SJCRH30 (cell line): ENCODE results near the gene FBXO11. TPM values are rescaled to one million over a fixed set of nuclear protein-coding genes. Genes with fewer than 3 reads are reported as not detected.

ENCODE experiments used
- DNase-seq, 2 experiments: peaks; one replicate each; pipeline ENCODE4 v3.0.0-alpha.2; 2015 to 2020
- H3K27ac ChIP-seq: fragments of 250-450 bp; sonication (Bioruptor Pico); 2 replicates; pipeline ENCODE4 v1.5.1; 2020; ENCODE audit warnings: mild to moderate bottlenecking, moderate library complexity
- H3K27me3 ChIP-seq: fragments of 250-450 bp; sonication (Bioruptor Pico); 2 replicates; pipeline ENCODE4 v1.5.1; 2020; ENCODE audit warnings: mild to moderate bottlenecking, moderate library complexity
- H3K36me3 ChIP-seq: fragments of 250-450 bp; sonication (Bioruptor Pico); 2 replicates; pipeline ENCODE4 v1.5.1; 2020; ENCODE audit warnings: mild to moderate bottlenecking, moderate library complexity
- H3K4me1 ChIP-seq: fragments of 250-450 bp; sonication (Bioruptor Pico); 2 replicates; pipeline ENCODE4 v1.5.1; 2020; ENCODE audit warnings: mild to moderate bottlenecking, moderate library complexity
- H3K4me3 ChIP-seq: fragments of 250-450 bp; sonication (Bioruptor Pico); 2 replicates; pipeline ENCODE4 v1.5.1; 2020; ENCODE audit warnings: mild to moderate bottlenecking, moderate library complexity
- H3K9me3 ChIP-seq: fragments of 250-450 bp; sonication (Bioruptor Pico); replicated peaks from 2 replicates; pipeline ENCODE4 v1.5.1; 2020; ENCODE audit warnings: mild to moderate bottlenecking, moderate library complexity
- total RNA-seq: library from RNA; depleted of rRNA; stranded (reverse); fragments of >200 nt; shearing (Covaris generic); gene quantifications from 2 replicates; pipeline ENCODE4 v1.2.3, GENCODE V29; 2014; rRNA removed

The FBXO11 gene
- total RNA-seq, 1 experiment from 2014 or later, result 48.2 TPM

GRCh38 chr2:47769318-47769717 lies 137.0 kb downstream of the FBXO11 start:
- no peak for DNase-seq
- no peaks in the 10 kb centered on the region for H3K36me3 ChIP-seq
- H3K27me3 ChIP-seq, result no peaks in the 10 kb centered on the region
- H3K9me3 ChIP-seq, result no peaks in the 10 kb centered on the region
- H3K4me3 ChIP-seq, result no peak overlapping the region
- no peaks in the 10 kb centered on the region for H3K4me1 ChIP-seq
- no peak overlapping the region for H3K27ac ChIP-seq

GRCh38 chr2:47767880-47768609 lies 138.3 kb downstream of the FBXO11 start:
- Histone ChIP-seq H3K4me1 (no peaks in the 10 kb centered on the region), H3K4me3 (no peak overlapping the region)

GRCh38 chr2:47767497-47767844 lies 138.8 kb downstream of the FBXO11 start:
- H3K36me3 ChIP-seq, result no peaks in the 10 kb centered on the region
- H3K9me3 ChIP-seq, result no peaks in the 10 kb centered on the region
- no peak for DNase-seq
- H3K4me1 ChIP-seq, result no peaks in the 10 kb centered on the region
- no peak overlapping the region for H3K27ac ChIP-seq
- H3K27me3 ChIP-seq, result no peaks in the 10 kb centered on the region
- H3K4me3 ChIP-seq, result no peak overlapping the region

More at GRCh38 chr2:47767880-47768609, 138.3 kb downstream of the FBXO11 start:
- DNase-seq, result peak; percentile 68 to 82
- Histone ChIP-seq H3K27ac (no peak overlapping the region), H3K27me3 (no peaks in the 10 kb centered on the region), H3K9me3 (no peaks in the 10 kb centered on the region), H3K36me3 (no peaks in the 10 kb centered on the region)

GRCh38 chr2:47751856-47752414 lies 154.4 kb downstream of the FBXO11 start:
- H3K4me3 ChIP-seq, result no peak overlapping the region
- peak; percentile 38 to 58 for DNase-seq
- H3K36me3 ChIP-seq, result no peaks in the 10 kb centered on the region
- H3K9me3 ChIP-seq, result no peaks in the 10 kb centered on the region
- peaks cover 23% of the 10 kb centered on the region for H3K4me1 ChIP-seq
- peak overlapping the region; percentile 8; the same call in 1 of the 2 replicates for H3K27ac ChIP-seq
- no peaks in the 10 kb centered on the region for H3K27me3 ChIP-seq

GRCh38 chr2:47747878-47748277 lies 158.4 kb downstream of the FBXO11 start:
- DNase-seq, result no peak
- Histone ChIP-seq H3K27ac (no peak overlapping the region), H3K36me3 (no peaks in the 10 kb centered on the region), H3K4me3 (no peak overlapping the region), H3K9me3 (no peaks in the 10 kb centered on the region), H3K27me3 (no peaks in the 10 kb centered on the region), H3K4me1 (peaks cover 14% of the 10 kb centered on the region)

- DNase-seq, result no peak
- no peaks in the 10 kb centered on the region for H3K36me3 ChIP-seq
- no peaks in the 10 kb centered on the region; the same call in 1 of the 2 replicates for H3K27me3 ChIP-seq
- no peaks in the 10 kb centered on the region for H3K4me1 ChIP-seq
- H3K4me3 ChIP-seq, result no peak overlapping the region
- H3K9me3 ChIP-seq, result no peaks in the 10 kb centered on the region
- H3K27ac ChIP-seq, result no peak overlapping the region
Measured at GRCh38 chr2:47744074-47744473, 162.2 kb downstream of the FBXO11 start.

- no peaks in the 10 kb centered on the region for H3K36me3 ChIP-seq
- no peaks in the 10 kb centered on the region for H3K4me1 ChIP-seq
- no peak overlapping the region for H3K4me3 ChIP-seq
- no peak overlapping the region for H3K27ac ChIP-seq
- H3K27me3 ChIP-seq, result peaks cover 5% of the 10 kb centered on the region
- H3K9me3 ChIP-seq, result no peaks in the 10 kb centered on the region
- no peak for DNase-seq
Measured at GRCh38 chr2:47741637-47742036, 164.7 kb downstream of the FBXO11 start.

- no peak for DNase-seq
- H3K27me3 ChIP-seq, result peaks cover 5% of the 10 kb centered on the region
- H3K4me3 ChIP-seq, result no peak overlapping the region
- H3K27ac ChIP-seq, result no peak overlapping the region
- no peaks in the 10 kb centered on the region for H3K9me3 ChIP-seq
- no peaks in the 10 kb centered on the region for H3K4me1 ChIP-seq
- no peaks in the 10 kb centered on the region for H3K36me3 ChIP-seq
Measured at GRCh38 chr2:47741101-47741500, 165.2 kb downstream of the FBXO11 start.

Other genes with a start within 250 kb of the FBXO11 start
- gene MSH6, start 123.4 kb downstream of the FBXO11 start, total RNA-seq, result 270 and 280 TPM in 2 replicates